Activated effector memory CD4-positive, alpha-beta T cell treated with Interleukin-2 at 50 U/mL for 16 hours (primary cell): Measurements from ENCODE around the gene FMN1.

Experiments used
- DNase-seq: peaks from one replicate; pipeline ENCODE4 v3.0.0-alpha.2; 2020

The FMN1 gene

DNA sequence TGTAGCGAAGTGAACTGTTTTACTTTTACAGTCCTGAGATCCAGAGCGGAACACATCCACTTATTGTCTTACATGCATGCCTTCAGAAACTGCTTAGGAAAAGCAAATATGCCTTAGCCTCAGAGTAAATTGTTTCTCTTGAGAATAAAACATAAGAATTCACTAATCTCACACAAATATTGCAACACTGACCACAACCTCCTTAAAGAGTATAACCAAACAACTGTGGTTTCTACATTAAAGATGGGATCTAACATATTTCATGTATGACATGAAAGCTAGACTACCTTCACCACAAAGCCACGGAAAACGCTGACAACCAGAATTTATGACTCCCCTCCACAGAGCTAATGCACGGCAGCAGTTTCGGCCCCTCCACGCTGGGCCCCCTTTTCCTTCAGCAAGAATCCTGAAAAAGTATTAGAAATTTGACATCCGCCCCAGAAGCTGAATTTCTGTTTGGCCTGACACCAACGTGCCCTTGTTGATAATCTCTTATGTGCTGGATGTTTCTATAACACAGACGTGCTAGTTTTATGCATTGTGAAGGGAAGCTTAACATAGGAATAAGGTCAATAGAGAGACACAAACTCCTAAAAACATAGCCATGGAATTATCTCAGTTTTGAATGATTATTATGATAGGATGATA, 392.1 kb downstream of the FMN1 start:
- DNase-seq = no peak

DNA sequence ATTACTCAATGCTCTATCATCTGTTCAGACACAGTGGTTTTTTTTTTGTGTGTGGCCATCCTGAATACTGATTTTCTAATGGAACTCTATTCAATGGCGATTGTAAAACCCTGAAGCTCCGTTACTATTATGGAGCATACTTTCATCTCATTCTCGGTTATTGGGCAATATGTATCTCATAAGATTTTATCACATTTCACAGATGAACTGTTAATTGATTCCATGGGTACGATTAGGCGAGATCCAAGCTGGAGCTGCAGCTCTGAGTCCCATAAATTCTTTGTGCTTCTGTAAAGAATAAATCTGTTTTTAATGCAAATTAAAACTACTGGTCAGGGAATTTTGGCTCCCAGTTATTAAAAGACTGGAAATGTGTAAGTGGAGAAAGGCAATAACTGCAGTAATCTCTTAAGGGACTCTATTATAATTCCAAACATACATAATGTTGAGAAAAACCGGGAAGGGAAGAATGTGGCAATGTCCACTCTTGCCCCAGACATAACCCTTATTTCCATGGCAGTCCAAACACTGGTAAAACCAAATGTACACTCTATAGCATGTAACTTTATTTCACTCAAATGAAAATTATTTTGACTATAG, 394.5 kb downstream of the FMN1 start:
- no peak for DNase-seq

DNA sequence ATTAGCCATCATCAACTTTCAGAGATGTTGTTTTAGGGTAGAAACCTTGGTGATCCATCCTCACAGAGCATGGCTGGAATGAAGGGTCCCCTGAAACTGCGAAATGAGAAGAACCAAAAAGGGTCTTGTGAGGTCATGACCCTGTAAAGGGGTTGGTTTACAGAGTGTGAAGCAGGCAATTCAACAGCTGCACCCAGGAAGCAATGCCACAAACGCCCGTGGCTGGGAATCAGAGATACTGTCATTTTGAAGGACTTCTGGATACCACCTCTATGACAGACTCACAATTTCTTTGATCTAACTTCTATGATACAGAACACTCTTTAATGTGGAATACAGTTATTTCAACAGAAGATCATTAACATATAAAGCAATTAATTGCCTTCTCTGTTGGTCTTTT, 397.7 kb downstream of the FMN1 start:
- no peak for DNase-seq

DNA sequence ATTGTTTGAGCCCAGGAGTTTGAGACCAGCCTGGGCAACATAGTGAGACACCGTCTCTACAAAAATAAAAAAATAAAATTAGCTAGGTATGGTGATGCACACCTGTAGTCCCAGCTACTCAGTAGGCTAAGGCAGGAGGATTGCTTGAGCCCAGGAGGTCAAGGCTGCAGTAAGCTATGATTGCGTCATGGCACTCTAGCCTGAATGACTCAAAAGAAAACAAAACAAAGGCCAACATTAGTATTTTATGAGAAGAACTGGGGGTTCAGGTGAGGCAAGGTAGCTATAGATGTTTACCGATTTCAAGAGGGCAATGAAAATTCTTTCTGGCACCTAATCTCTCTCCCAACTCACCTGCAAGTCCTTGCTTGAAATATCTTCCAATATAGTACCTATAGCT, 399.5 kb downstream of the FMN1 start:
- DNase-seq = no peak

DNA sequence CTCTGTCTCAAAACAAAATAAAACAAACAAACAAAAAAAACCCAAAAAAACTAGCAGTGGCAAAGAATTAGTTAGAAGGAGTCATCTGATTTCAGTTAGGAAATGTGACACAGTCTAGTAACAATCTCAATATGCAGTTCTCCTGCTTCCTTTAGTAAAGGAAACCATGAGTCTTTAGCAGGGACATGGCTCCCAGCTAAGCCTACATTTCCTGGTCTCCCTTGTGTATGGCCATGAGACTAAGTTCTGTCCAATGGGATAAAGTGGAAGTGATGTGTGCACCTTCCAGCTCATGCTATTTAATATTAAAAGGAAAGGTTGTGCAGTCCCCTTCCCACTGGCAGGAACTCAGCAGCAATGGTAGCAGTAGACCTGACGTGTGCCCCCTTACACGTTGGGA, 402.1 kb downstream of the FMN1 start:
- no peak for DNase-seq

DNA sequence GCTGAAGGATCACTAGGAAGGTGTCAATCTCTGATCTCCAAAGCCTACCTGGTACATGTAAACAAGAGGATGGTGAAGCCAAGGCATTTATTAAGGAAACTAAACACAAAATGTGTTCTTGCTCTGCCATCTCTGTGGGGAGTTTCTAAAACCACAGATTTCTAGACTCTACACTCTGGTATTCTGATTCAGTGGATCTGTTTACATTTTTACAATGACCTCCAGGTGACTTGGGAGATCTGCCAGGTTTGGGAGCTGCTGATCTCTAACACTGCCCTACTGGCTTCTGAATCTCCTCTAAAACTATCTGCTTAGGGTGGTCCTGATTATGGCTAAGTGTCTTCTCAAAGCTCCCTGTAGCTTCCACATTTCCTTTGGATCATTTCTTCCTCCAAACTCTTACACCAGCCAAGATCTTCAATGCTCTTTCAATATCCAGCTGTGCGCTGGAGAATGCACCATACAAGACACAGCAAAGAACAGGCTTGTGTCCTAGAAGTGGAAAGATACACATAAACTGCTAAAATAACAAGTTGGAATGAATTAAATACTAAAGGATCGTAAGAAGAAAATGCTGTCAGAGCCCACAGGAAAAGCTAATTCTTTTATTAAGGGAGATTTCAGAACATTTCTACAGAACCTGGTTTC, 404.0 kb downstream of the FMN1 start:
- no peak for DNase-seq

DNA sequence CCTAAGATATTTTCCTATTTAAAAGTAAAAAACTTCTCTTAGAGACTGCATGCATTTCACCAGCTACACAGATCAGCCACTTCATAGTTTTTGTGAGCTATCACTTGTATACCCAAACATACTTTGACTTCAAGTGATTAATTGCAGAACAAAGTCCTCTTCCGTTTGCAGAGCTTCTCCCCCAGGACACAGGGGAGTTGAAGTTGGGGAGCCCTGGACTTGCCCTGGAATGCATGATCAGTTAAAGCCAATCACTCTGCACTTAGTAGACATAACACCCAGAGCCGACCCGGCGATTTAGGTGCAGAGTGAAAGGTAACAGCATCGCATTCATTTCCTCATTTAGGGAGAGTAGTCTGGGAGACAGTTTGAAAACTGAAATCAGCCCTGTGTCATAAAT, 406.6 kb downstream of the FMN1 start:
- no peak for DNase-seq

DNA sequence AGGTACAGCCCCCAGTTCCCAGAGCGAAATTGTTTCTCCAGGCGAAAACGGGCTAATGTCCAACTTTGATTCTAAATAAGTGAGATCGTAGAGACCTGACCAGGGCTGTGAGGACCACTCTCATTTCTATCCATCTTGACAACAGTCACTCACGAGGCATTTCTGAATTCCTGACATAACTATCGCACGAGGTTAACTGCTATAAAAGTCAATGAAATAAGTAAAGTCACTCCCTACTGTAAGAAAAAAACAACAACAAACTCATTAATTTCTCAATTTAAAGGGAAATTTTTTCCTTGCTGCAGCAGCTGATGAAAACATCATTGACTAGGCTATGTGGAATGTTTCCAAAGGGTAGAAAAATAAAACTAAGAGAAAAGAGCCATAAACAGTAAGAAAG, 407.6 kb downstream of the FMN1 start:
- DNase-seq = no peak

DNA sequence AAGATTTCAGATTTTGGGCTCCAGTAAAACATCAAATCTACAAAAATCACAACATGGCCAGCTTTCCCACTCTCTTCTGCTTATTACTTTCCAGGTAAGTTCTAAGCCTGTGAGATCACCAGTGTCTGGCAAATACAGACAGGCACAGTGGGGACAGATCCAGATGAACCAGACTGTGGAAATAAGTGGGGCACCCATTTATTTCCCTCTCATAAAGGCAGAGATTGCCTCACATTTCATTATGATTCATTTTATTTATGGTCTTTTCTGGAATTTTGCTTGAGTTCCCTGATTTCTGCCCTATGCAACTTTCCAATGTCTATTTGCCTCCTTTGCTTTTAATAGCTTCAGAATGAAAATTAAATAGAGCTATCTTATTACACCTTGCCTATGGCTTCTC, 409.9 kb downstream of the FMN1 start:
- no peak for DNase-seq

DNA sequence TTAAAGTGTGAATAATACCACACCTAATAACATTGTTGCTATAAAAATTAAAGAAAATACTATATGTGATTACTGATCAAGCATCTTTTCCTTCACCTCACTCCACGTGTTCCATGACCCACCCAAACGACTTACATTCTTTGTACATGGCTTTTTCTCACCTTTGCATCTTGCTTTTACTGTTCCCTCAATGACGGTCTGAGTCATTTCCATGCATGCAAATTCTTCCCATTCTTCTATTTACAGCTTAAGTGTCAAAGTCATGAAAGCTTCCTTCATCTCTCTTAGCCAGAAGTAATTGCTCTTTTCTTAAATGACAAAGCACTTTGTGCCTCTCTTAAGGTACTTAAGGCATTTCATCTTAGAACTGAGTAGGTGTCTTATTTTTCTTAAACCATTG, 412.7 kb downstream of the FMN1 start:
- no peak for DNase-seq

DNA sequence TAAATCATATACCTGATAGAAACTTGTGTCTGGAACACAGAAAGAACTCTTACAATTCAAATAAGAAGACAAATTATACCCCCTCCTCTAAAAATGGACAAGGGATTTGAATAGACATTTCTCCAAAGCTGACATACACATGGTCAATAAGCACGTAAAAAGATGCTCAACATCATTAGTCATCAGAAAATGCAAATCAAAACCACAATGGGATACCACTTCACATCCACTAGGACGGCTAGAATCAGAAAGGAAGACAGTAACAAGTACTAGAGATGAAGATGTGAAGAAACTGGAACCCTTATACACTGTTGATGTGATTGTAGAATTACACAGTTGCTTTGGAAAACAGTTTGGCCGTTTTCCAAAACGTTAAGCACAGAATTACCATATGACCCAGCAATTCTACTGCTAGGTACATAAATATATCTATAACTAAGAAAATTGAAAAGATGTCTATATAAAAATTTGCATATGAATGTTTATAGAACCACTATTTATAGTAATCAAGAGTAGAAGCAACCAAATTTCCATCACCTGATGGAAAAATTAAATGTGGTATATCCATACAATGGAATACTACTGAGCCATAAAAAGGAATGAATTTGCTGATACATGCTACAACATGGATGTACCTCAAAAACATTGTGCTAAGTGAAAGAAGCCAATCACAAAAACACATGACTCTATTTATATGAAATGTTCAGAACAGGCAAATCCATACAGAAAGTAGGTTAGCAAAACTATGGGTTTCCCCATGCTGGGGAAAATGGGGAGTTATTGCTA, 415.9 kb downstream of the FMN1 start:
- no peak for DNase-seq

DNA sequence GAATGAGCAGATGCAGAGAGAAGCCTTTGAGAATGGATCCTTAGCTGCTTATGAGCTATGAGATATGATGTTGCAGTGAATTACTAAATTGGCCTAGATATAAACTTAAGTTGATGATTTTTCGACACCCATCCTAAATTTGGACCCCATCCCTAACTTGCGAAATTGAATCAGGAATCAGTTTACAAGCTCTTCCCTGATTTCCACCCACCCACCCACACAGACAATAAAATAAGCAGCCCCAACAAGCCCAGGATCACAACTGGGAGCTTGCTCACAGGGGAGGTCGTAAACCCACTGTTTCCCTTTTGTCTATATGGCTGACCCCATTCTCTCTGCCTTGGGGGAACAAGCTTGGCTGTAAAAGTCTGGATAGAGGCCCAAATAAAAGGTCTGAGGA, 419.4 kb downstream of the FMN1 start:
- no peak for DNase-seq

DNA sequence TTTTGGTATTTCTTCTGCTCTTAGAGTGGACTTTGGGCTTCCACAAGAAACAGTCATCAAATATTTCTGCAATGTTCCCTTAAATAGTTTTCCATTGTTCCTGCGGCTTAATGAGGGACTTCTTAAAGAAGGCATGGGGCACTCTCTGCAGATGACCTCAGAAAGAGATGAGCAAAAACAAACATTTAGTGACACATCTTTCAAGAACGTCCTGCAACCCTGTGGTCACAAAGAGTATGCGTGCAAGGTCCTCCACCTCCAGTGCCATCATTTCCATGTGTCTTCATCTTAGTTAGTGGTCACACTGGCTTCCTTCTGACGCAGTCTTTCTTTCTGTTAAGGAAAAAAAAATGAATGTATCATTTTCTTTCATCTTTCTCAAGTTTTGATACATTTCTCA, 420.5 kb downstream of the FMN1 start:
- no peak for DNase-seq

DNA sequence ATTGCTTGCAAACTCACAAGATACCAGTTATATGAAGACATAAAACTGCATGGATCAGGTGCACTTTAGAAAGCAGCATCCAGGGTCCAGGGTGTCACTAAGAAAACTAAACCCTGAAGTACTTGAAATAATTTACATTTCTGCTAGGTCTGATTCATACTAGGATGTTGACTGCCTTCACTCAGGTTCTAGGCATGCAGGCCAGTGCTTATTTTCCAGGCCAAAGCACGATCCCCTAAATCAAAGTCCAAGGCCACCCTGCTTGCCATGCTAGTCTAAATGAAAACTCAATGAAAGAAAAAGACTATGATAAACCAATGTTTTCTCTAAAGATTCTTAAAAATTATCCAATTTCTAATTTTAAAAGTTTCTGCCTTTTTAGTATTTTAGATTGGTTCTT, 427.3 kb downstream of the FMN1 start:
- no peak for DNase-seq

DNA sequence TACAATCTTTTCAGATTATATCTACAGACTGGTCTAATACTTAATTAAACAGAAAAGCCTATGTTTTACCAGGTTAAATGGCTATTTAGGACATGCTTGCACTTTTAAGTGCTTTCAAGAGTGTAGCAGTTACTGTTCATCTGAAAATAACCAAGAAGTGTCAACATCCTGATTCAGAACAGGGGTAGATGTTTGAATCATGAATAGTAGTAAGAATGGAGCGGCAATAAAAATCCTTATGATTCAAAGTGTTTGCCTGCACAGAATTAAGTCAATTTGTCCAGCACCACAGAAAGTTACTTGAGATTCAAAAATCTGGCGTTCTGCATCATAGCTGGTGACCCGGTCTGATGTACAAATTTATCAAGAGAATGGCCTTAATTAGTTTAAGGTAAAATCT, 428.4 kb downstream of the FMN1 start:
- DNase-seq = no peak

DNA sequence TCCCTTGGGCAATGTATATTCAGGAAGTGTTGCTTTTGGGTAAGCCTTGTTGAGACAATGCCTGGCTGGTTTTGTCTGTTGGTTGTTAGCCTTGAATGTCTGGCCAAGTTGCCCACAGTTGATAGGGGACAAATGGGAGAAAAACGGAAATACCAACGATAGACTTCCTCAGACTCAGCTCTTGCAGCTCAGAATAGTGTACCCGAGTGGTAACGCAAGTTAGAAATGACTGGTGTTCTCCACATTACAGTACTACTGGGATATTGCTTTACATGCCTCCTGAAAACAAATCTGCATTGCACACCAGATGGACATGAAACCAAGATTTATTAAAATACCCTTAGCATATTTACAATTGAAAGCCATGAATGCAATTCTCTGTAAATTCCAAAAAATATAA, 429.3 kb downstream of the FMN1 start:
- no peak for DNase-seq

DNA sequence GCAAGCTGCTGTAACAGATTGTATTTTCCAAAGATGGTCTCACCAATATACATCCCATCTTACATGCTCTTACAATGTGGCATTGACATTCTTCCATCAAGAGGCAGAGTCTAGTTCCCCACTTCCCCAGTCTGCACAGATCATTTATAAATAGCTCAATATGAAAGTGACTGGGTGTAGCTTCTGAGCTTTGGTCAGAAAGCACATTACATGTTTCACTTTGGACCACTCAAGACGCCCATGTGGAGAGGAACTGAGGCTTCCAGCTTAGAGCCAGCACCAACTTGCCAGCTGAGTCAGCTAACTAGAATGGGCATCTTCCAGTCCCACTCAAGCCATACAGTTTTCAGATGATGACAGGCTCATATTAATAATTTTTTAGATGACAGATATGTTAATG, 431.2 kb downstream of the FMN1 start:
- DNase-seq = no peak

DNA sequence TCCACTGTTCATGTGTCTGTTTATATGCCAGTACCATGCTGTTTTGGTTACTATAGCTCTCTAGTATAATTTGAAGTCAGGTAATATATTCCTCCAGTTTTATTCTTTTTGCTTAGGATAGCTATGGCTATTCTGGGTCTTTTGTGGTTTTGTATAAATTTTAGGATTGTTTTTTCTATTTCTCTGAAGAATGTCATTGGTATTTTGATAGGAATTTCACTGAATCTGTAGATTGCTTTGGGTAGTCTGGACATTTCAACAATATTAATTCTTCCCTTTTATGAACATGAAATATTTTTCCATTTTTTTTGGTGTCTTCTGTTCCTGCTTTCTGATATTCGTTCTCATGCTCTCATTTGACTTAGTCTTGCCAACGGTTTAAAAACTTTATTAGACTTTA, 437.1 kb downstream of the FMN1 start:
- DNase-seq = no peak

DNA sequence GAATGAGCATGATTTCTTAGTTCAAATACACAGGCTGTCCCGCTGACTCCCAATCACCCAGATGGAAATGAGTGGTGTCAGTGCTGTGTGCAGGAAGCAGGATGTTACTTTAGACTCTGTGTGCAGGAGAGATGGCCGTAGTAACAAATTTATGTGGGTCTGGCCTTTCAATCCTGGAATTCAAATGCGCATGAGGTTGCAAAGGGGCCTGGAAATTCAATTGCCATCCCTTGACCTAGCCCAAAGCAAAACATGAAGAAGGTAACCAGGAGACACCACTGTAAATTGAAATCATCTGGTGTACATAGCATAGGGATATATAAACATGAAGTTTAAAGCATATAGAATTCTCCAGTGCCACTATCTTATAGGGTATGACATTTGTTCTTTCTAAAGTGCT, 443.5 kb downstream of the FMN1 start:
- DNase-seq = no peak

DNA sequence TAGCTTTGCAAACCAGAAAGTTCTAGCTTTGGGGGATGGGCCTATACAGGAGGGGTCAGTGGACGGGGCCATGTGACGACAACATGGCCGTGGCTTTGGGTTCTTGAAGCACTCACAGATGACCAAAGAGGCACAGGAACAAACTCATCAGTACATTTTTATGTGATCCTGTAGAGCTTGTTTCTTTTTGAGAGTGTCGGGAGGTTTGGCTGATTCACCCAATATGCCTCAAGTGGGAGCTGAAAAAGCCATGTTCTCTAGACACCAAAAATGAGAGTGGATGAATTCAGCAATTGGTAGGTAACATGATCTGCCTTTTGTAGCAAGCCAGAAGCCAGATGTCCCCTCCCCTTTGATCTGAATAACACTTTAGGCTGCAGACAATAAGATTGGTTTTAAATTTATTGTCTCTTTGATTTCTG, 446.6 kb downstream of the FMN1 start:
- DNase-seq = no peak

DNA sequence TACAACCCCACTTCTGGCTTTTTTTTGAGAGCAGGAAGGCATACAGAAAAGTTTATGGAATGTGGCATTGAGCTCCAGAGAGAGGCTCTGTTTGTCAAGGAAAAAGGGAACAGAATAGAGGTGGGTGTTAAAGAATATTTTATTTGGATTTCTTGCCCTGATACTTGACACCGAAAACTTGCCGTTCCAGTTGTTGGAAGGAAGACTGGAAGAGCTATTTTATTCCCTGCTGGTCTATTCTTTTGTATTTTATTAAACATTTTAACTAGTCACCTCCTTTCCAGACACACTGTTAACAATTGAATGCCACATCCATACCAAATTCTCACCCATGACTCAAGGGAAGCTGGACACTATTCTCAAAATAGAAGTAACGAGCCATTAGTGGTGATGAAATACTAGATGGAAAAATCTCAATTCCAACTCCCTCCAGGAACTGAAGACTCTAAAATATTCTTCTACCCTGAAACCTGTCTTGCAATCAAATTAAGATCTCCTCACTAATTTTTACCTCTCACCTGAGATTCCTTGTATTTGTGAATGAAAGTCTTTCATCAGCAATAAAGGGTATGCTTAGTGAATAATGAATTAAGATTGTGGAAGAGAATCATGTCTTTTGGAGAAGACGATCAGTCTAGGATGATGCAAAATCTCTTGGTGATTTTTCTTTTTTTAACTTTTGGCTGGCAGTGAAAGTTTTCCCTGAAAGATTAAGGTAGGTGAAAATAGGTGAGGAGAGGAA, 448.2 kb downstream of the FMN1 start:
- DNase-seq = no peak

DNA sequence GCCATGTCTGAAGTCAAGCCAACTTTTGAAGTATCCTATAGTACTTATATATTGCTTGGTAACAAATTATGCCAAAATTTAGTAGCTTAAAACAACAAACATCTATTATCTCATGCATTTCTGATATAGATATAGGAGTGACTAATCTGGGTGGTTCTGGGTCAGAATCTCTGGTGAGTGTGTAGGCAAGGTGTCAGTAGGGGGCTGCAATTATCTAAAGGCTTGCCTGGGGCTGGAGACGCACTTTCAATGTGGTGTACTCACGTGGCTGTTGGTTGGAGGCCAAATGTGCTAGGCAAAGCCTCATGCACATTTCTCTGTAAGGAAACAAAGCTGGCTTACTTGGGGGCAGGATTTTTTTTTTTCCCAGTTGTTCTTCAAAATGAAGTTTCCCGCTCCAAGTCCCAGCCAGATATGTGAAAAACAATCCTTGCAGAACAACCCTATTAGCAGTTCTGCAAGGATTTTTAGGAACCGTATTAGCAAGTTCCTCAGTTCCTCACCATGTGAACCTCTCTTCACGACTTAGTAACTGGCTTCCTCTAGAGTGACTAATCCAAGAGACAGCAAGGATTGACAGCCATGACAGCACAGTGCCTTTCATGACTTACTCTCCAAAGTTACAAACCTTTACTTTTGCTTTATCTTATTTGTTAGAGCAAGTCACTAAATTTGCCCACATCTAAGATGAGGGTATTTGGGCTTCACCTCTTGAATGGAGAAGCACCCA, 450.9 kb downstream of the FMN1 start:
- DNase-seq = no peak
